Skeletal muscle tissue (tissue), 4 donors: ENCODE results near the gene CGNL1. TPM values are rescaled to one million over a fixed set of nuclear protein-coding genes. Genes with fewer than 3 reads are reported as not detected.

Source experiments
- H3K27ac ChIP-seq: one replicate; pipeline ENCODE4 v1.7.0; 2013; ENCODE audit warnings: mild to moderate bottlenecking, low read depth, low read length, inconsistent platforms
- H3K27me3 ChIP-seq, 3 donors: one replicate each; pipeline ENCODE4 v1.7.0; 2013; ENCODE audit warnings: low read length in 3 of 3; ENCODE audit not compliant: control insufficient read depth in 3 of 3, insufficient read depth in 3 of 3
- H3K36me3 ChIP-seq, 3 donors: one replicate each; pipeline ENCODE4 v1.7.0; 2013; ENCODE audit warnings: low read length in 3 of 3; ENCODE audit not compliant: control insufficient read depth in 3 of 3, insufficient read depth in 3 of 3
- H3K4me1 ChIP-seq, 3 donors: one replicate each; pipeline ENCODE4 v1.7.0; 2013; ENCODE audit warnings: low read length in 3 of 3, mild to moderate bottlenecking in 3 of 3; ENCODE audit not compliant: control insufficient read depth in 3 of 3, insufficient read depth in 3 of 3
- H3K4me3 ChIP-seq, 3 donors: one replicate each; pipeline ENCODE4 v1.7.0; 2013; ENCODE audit warnings: low read length in 3 of 3
- H3K9ac ChIP-seq, 3 donors: one replicate each; pipeline ENCODE4 v1.7.0; 2013; ENCODE audit warnings: low read length in 3 of 3, mild to moderate bottlenecking in 3 of 3, moderate library complexity in 2 of 3, low read depth in 1 of 3
- H3K9me3 ChIP-seq, 3 donors: one replicate each; pipeline ENCODE4 v1.7.0; 2013; ENCODE audit warnings: low read length in 3 of 3; ENCODE audit not compliant: control insufficient read depth in 3 of 3
- total RNA-seq: library from RNA; depleted of rRNA; stranded (reverse); fragments of >200 nt; gene quantifications from one replicate; pipeline ENCODE4 v1.2.3, GENCODE V29; 2014
- donor health status: Osteomylitis.

The CGNL1 gene
- total RNA-seq, 1 donor from 2014 or later: 11.5 TPM

GRCh38 chr15:57442335-57442734 is 66.0 kb downstream of the CGNL1 start:
- H3K9ac ChIP-seq: no peak overlapping the region
- no peak overlapping the region for H3K27ac ChIP-seq
- H3K9me3 ChIP-seq: no peaks in the 10 kb centered on the region
- H3K36me3 ChIP-seq: no peaks in the 10 kb centered on the region
- no peaks in the 10 kb centered on the region for H3K4me1 ChIP-seq
- H3K27me3 ChIP-seq: no peaks in the 10 kb centered on the region
- no peak overlapping the region for H3K4me3 ChIP-seq

- no peaks in the 10 kb centered on the region for H3K4me1 ChIP-seq
- no peaks in the 10 kb centered on the region for H3K27me3 ChIP-seq
- H3K27ac ChIP-seq: no peak overlapping the region
- no peak overlapping the region for H3K9ac ChIP-seq
- no peaks in the 10 kb centered on the region for H3K9me3 ChIP-seq
- H3K4me3 ChIP-seq: no peak overlapping the region
- H3K36me3 ChIP-seq: no peaks in the 10 kb centered on the region
These were observed 67.2 kb downstream of the CGNL1 start for GRCh38 chr15:57443486-57443885.

GRCh38 chr15:57444877-57445513 is 68.7 kb downstream of the CGNL1 start:
- Histone ChIP-seq H3K27ac (no peak overlapping the region), H3K4me1 (no peaks in the 10 kb centered on the region), H3K9me3 (no peaks in the 10 kb centered on the region), H3K9ac (no peak overlapping the region), H3K36me3 (no peaks in the 10 kb centered on the region), H3K27me3 (no peaks in the 10 kb centered on the region), H3K4me3 (no peak overlapping the region)

DNA sequence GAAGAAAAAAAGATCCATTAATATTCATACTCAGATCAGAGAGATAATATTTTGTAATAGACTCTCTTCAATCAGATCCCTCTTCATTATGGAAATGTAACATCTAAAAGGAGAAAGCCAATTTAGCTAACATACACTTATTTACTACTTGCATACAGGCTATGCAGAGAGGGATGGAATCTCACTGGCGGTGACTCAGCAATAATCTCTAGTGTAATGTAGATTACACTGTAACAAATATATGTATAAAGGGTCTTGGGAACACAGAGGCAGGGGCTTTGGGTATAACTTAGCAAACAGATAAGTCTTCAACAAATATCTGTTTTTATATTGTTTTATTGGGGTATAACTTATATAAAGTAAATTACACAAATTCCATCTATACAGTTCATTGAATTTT is 69.6 kb downstream of the CGNL1 start:
- no peaks in the 10 kb centered on the region for H3K27me3 ChIP-seq
- H3K9ac ChIP-seq: no peak overlapping the region
- no peak overlapping the region for H3K27ac ChIP-seq
- no peaks in the 10 kb centered on the region for H3K4me1 ChIP-seq
- no peaks in the 10 kb centered on the region for H3K36me3 ChIP-seq
- H3K4me3 ChIP-seq: no peak overlapping the region
- H3K9me3 ChIP-seq: no peaks in the 10 kb centered on the region

- H3K27me3 ChIP-seq: no peaks in the 10 kb centered on the region
- no peak overlapping the region for H3K27ac ChIP-seq
- no peak overlapping the region for H3K9ac ChIP-seq
- H3K9me3 ChIP-seq: no peaks in the 10 kb centered on the region
- H3K36me3 ChIP-seq: no peaks in the 10 kb centered on the region
- no peaks in the 10 kb centered on the region for H3K4me1 ChIP-seq
- H3K4me3 ChIP-seq: no peak overlapping the region
These were observed 70.1 kb downstream of the CGNL1 start for GRCh38 chr15:57446393-57446792.

DNA sequence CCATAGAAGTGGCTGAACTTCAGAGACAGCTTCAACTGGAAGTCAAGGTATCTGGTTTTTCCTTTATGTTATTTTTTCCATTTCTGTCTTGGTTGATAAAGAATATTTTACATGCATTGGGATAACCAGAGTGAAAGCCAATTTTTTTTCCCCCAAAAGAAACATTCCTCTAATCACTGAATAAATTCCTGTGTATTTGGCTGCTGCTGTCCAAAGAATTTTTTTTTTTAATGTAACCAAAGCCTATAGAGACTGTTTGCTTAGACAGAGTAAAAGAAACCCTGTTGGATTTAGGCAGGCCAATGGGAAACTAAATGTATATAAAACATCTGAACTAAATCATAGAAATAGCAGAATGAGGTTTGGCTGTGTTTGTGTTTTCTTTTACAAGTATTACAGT is 75.2 kb downstream of the CGNL1 start:
- Histone ChIP-seq H3K4me3 (no peak overlapping the region), H3K36me3 (no peaks in the 10 kb centered on the region), H3K9me3 (no peaks in the 10 kb centered on the region), H3K4me1 (no peaks in the 10 kb centered on the region), H3K27ac (no peak overlapping the region), H3K27me3 (no peaks in the 10 kb centered on the region), H3K9ac (no peak overlapping the region)

GRCh38 chr15:57452090-57452754 is 75.9 kb downstream of the CGNL1 start:
- no peaks in the 10 kb centered on the region for H3K4me1 ChIP-seq
- H3K27me3 ChIP-seq: no peaks in the 10 kb centered on the region
- H3K9ac ChIP-seq: no peak overlapping the region
- H3K4me3 ChIP-seq: no peak overlapping the region
- no peaks in the 10 kb centered on the region for H3K9me3 ChIP-seq
- H3K27ac ChIP-seq: no peak overlapping the region
- H3K36me3 ChIP-seq: no peaks in the 10 kb centered on the region

DNA sequence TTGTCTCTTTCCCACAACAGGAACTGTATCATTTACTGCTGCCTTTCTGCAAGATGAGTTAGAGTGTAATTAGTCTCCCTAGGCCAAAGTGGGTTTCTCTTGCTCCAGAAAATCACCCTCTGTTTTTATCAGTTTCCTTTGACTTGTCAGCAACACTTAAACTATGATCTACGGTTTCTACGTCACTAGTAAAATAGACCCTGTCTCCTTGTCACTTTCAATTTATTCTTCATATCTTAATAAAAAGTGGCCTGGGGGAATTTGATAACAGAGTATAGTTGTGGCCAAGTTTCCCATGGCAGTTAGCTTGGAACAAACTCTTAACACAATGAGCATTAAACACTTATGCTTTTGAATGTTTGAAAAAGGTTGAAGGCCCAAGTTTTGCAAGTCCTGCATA is 79.6 kb downstream of the CGNL1 start:
- Histone ChIP-seq H3K4me3 (no peak overlapping the region), H3K27ac (no peak overlapping the region), H3K27me3 (no peaks in the 10 kb centered on the region), H3K36me3 (no peaks in the 10 kb centered on the region), H3K9me3 (no peaks in the 10 kb centered on the region), H3K9ac (no peak overlapping the region), H3K4me1 (no peaks in the 10 kb centered on the region)

- no peak overlapping the region for H3K4me3 ChIP-seq
- H3K4me1 ChIP-seq: no peaks in the 10 kb centered on the region
- H3K27ac ChIP-seq: no peak overlapping the region
- H3K27me3 ChIP-seq: no peaks in the 10 kb centered on the region
- no peak overlapping the region for H3K9ac ChIP-seq
- no peaks in the 10 kb centered on the region for H3K9me3 ChIP-seq
- no peaks in the 10 kb centered on the region for H3K36me3 ChIP-seq
These were observed 80.3 kb downstream of the CGNL1 start for GRCh38 chr15:57456559-57456958.

DNA sequence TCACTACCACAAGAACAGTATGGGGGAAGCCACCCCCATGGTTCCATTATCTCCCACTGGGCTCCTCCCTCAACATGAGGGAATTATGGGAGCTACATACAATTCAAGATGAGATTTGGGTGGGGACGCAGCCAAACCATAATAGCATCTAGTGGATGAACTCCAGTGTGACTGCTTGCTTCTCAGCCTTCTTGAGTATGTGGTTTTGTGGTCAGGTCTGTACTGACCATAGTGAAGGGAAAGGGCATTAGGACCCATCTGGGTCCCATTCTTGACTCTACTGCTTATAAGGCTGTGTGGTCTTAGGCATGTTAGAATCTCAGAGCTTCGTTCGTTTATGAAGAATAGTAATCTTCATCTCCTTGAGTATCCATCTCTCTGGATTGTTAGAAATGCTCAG is 81.4 kb downstream of the CGNL1 start:
- Histone ChIP-seq H3K36me3 (no peaks in the 10 kb centered on the region), H3K9me3 (no peaks in the 10 kb centered on the region), H3K4me1 (no peaks in the 10 kb centered on the region), H3K4me3 (no peak overlapping the region), H3K9ac (no peak overlapping the region), H3K27ac (no peak overlapping the region), H3K27me3 (no peaks in the 10 kb centered on the region)
